Tibial nerve (tissue), 4 donors: ENCODE data around the gene TRAPPC2. TPM values are rescaled to one million over a fixed set of nuclear protein-coding genes. Genes with fewer than 3 reads are reported as not detected.

ENCODE experiments used
- DNase-seq, 2 donors: peaks; one replicate each; pipeline ENCODE4 v3.0.0-alpha.2; 2019; ENCODE audit warnings: low spot score in 2 of 2
- H3K27ac ChIP-seq, 4 donors: fragments of 200-600 bp; sonication (generic) in 3 of 4; one replicate each; pipeline ENCODE4 v1.5.1; 2017 to 2019; ENCODE audit warnings: mild to moderate bottlenecking in 1 of 4
- H3K27me3 ChIP-seq, 2 donors: fragments of 200-600 bp; sonication (generic) in 1 of 2; one replicate each; pipeline versions ENCODE4 v1.5.1 to v1.6.0; 2017 to 2019
- H3K36me3 ChIP-seq, 3 donors: fragments of 200-600 bp; sonication (generic); one replicate each; pipeline ENCODE4 v1.5.1; 2018 to 2019
- H3K4me1 ChIP-seq, 4 donors: fragments of 200-600 bp; sonication (generic) in 3 of 4; one replicate each; pipeline ENCODE4 v1.5.1; 2017 to 2019
- H3K4me3 ChIP-seq, 4 donors: fragments of 200-600 bp; sonication (generic) in 3 of 4; one replicate each; pipeline ENCODE4 v1.5.1; 2017 to 2019; ENCODE audit warnings: mild to moderate bottlenecking in 1 of 4, moderate library complexity in 1 of 4
- H3K9me3 ChIP-seq, 4 donors: fragments of 200-600 bp; sonication (generic) in 3 of 4; one replicate each; pipeline ENCODE4 v1.5.1; 2017 to 2019
- CTCF ChIP-seq, 5 experiments: fragments of 200-600 bp in 3 of 5; fragments of 450-650 bp in 2 of 5; sonication (generic) in 3 of 5; IDR thresholded peaks; one replicate each; pipeline ENCODE4 v1.5.1; 2016 to 2019; ENCODE audit warnings: antibody characterized with exemption in 5 of 5, mild to moderate bottlenecking in 3 of 5, moderate library complexity in 2 of 5
- EP300 ChIP-seq, 2 donors: sonication (generic); formaldehyde crosslinking; IDR thresholded peaks; one replicate each; pipeline ENCODE4 v1.6.1; 2017; ENCODE audit warnings: antibody characterized with exemption in 2 of 2, mild to moderate bottlenecking in 1 of 2
- POLR2A ChIP-seq, 2 donors: fragments of 450-650 bp; IDR thresholded peaks; one replicate each; pipeline ENCODE4 v1.6.1; 2017; ENCODE audit warnings: antibody characterized with exemption in 2 of 2, mild to moderate bottlenecking in 2 of 2, moderate library complexity in 2 of 2
- whole genome bisulfite sequencing, 2 donors: methylation state at CpG; one replicate each; pipeline ENCODE4 v1.1.5; 2018; 5-methylcytosine and 5-hydroxymethylcytosine counted together
- total RNA-seq, 4 donors: library from RNA; depleted of rRNA; stranded (reverse); fragments of >200 nt; gene quantifications; one replicate each; pipeline ENCODE4 v1.1.0, GENCODE V29; 2016

The TRAPPC2 gene
- total RNA-seq, 4 donors from 2014 or later = 9.0 to 13.8 (median 11.6) TPM

GRCh38 chrX:13699183-13699826, 35.1 kb downstream of the TRAPPC2 start:
- 60 to 74% methylated on average over 7 of the region's 7 CpGs for WGBS, 2 donors
- TF ChIP-seq POLR2A (IDR thresholded peaks at IDR 0.05) (no peak), EP300 (IDR thresholded peaks at IDR 0.05) (no peak), CTCF (IDR thresholded peaks at IDR 0.05) (no peak)
- Histone ChIP-seq H3K27me3 (no peaks in the 10 kb centered on the region), H3K27ac (no peak overlapping the region), H3K36me3 (no peaks in the 10 kb centered on the region), H3K9me3 (no peaks in the 10 kb centered on the region), H3K4me3 (no peak overlapping the region), H3K4me1 (peaks cover 0 to 65% (median 14%) of the 10 kb centered on the region in 4 donors)
- no peak for DNase-seq

GRCh38 chrX:13698432-13698831, 36.0 kb downstream of the TRAPPC2 start:
- no peak overlapping the region for H3K27ac ChIP-seq
- TF ChIP-seq EP300 (IDR thresholded peaks at IDR 0.05) (no peak), POLR2A (IDR thresholded peaks at IDR 0.05) (no peak), CTCF (IDR thresholded peaks at IDR 0.05) (no peak)
- WGBS, 2 donors = 60 to 74% methylated on average over 1 of the region's 1 CpG
- H3K36me3 ChIP-seq = no peaks in the 10 kb centered on the region
- H3K9me3 ChIP-seq = no peaks in the 10 kb centered on the region
- no peak overlapping the region for H3K4me3 ChIP-seq
- no peak for DNase-seq
- H3K4me1 ChIP-seq = peaks cover 0 to 67% (median 22%) of the 10 kb centered on the region in 4 donors
- no peaks in the 10 kb centered on the region for H3K27me3 ChIP-seq

- Histone ChIP-seq H3K9me3 (no peaks in the 10 kb centered on the region), H3K27me3 (no peaks in the 10 kb centered on the region), H3K27ac (no peak overlapping the region), H3K4me1 (peaks cover 0 to 68% (median 25%) of the 10 kb centered on the region in 4 donors), H3K4me3 (no peak overlapping the region), H3K36me3 (no peaks in the 10 kb centered on the region)
- no peak for DNase-seq
- TF ChIP-seq CTCF (IDR thresholded peaks at IDR 0.05) (no peak), POLR2A (IDR thresholded peaks at IDR 0.05) (no peak), EP300 (IDR thresholded peaks at IDR 0.05) (no peak)
- WGBS, 2 donors = 85 to 100% methylated on average over 1 of the region's 1 CpG
These were observed 36.4 kb downstream of the TRAPPC2 start for GRCh38 chrX:13697976-13698375.

- H3K9me3 ChIP-seq = no peaks in the 10 kb centered on the region
- no peak for TF ChIP-seq CTCF (IDR thresholded peaks at IDR 0.05)
- no peak for TF ChIP-seq EP300 (IDR thresholded peaks at IDR 0.05)
- no peak for TF ChIP-seq POLR2A (IDR thresholded peaks at IDR 0.05)
- no peaks in the 10 kb centered on the region for H3K36me3 ChIP-seq
- H3K4me1 ChIP-seq = peaks cover 0 to 71% (median 25%) of the 10 kb centered on the region in 4 donors
- H3K4me3 ChIP-seq = no peak overlapping the region
- no peak overlapping the region for H3K27ac ChIP-seq
- 88 to 93% methylated on average over 2 of the region's 2 CpGs for WGBS, 2 donors
- H3K27me3 ChIP-seq = no peaks in the 10 kb centered on the region
- DNase-seq = no peak
These were observed 37.0 kb downstream of the TRAPPC2 start for GRCh38 chrX:13697455-13697854.

DNA sequence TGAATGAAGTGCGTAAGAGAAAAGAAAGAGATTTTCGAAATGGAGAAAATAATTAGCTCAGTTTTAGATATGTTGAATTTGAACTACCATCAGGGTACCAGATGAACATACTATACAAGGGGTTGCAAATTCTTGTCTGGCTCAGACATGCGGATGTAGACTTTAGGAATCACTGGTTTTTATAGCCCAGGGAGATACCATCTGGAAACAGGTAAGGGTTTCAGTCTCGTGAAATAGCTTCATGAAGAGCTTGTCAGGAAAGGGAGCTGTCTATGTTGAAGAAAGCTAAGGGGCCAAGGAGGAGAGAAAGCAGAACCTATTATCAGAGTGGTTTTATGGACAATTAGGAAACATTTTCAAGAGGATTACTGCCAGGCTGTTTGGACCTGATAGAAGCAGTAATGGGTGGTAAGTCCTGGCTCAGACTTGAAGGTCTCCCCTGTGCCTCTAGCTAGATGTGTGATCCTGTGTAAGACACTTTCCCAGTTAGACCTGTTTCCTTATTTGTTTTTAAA, 38.8 kb downstream of the TRAPPC2 start:
- Histone ChIP-seq H3K27me3 (no peaks in the 10 kb centered on the region), H3K4me3 (no peak overlapping the region), H3K4me1 (peaks cover 0 to 67% (median 33%) of the 10 kb centered on the region in 4 donors), H3K9me3 (no peaks in the 10 kb centered on the region), H3K27ac (no peak overlapping the region), H3K36me3 (no peaks in the 10 kb centered on the region)
- TF ChIP-seq EP300 (IDR thresholded peaks at IDR 0.05) = no peak
- no peak for TF ChIP-seq POLR2A (IDR thresholded peaks at IDR 0.05)
- no peak for TF ChIP-seq CTCF (IDR thresholded peaks at IDR 0.05)
- WGBS, 2 donors = 91 to 92% methylated on average over 3 to 4 of the region's 4 CpGs
- DNase-seq = no peak
